Nucleus accumbens (tissue), 56 donors: ENCODE results near the gene TNS3.
"Not testable (repeated sequence)": the region's sequence is repeated elsewhere in the genome, so short reads cannot be mapped to it uniquely, and the experiment has no call there.

Experiments used
- DNase-seq, 56 donors: peaks; one replicate each; lab custom pipeline; 2025; lab: John Stamatoyannopoulos, UW

The TNS3 gene

DNA sequence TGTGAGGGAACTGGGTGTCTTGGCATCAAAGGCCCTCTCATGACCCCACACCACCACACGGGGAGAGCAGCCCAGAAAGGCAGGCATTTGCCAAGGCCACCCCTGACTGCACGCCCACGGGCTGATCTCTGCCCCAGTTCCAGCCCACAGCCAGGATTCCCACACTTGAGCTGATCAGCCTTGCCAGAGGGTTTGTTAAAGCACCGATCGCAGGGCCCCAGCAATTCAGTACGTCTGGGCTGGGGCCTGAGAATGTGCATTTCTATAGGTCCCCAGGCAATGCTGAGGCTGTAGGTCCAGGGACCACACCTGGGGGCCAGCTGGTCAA is 103.9 kb downstream of the TNS3 start:
- peak in 5 of 56 donors; percentile 10 to 44 (median 27) for DNase-seq

DNA sequence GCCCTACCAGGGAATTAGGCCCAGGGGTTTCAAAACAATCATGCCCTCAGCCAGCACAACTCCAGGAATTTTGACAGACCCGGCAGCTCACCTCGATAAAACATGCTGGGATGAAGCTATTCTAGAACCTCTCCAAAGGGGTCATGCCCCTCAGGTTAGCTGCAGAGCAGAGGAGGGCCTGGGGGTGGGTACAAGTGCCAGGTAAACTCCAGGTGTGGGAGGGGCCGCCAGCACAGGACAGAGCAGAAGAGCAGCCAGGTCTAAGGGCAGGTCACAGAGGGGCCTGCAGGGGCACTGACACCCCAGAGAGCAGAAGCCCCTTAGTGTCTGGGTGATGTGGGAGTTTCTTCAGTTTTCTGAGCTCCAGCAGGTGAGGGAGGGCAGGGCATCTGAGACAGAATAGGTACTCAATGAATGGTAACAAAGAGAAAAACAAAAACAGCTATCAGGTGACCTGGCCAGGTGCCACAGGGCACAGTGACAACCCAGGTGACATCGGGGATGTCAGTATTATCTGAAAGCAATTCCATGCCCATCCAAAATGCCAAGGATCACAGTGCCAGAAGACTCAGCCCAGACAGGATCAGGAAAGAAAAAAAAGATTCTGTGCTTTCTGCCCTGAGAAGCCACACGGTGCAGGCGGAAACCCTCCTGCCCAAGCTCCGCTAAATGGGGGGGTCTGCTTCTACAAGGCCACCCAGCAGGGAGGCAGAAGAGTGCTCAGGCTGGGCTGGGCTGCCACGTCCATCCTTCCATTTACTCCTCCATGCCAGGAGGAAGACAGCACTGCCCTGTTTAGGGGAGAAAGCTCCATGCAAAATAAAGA is 104.5 kb downstream of the TNS3 start:
- DNase-seq, result no peak

DNA sequence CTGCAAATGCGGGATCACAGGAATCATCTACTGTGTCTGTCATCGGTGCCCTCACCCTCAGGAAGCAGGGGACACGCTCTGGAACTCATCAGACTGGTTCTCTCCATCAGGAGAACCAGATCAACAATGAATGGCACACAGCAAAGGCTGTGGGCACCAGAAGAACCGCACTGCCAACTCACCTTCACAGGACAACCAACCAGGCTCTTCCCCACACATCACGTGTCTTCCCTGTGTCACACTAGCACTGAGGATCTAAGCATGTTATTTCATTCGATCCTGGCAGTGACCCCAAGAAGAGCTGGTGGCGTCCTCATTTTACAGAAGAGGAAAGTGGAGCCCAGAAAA is 106.1 kb downstream of the TNS3 start:
- no peak for DNase-seq

DNA sequence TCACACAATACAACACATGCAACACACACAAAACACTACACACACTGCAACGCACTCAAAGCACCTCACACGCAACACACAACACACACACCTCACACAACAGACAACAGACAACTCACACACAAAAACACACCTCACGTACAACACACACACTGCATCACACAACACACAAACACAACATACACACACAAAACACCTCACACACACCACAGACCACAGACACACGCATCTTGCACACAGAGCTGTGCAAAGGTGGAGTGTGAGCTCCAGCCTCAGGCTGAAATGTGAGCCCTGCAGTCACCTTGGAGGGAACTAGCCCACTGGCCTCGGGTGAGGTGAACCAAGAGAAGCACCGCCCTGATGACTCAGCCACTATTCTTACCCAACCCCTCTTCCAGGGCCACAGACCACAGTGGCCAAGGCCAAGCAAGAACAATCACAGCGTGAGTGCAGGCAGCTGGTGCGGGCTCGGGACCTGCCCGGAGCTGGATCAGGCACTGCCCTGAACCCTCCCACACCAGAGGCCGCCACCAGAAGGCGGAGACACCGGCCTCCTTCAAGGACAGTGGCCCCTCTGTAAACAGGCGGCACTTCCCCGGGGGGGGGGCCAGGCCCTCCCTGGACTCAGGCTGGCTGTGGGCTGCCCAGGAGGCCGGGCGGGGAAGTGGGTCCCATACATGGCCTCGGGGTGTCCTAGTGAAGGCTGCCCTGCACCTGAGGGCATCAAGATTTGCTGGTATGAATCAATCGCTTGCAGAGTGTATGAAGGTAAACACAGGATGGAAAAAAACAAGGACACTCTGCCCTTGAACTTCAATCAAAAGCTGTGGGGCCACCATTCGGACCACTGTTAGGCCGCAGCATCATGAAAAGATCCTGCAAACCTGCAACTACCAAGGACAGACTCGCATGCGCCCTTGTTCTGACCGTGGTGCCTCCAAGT is 106.7 kb downstream of the TNS3 start:
- DNase-seq, result peak in 13 of 56 donors; percentile 10 to 49 (median 30)

DNA sequence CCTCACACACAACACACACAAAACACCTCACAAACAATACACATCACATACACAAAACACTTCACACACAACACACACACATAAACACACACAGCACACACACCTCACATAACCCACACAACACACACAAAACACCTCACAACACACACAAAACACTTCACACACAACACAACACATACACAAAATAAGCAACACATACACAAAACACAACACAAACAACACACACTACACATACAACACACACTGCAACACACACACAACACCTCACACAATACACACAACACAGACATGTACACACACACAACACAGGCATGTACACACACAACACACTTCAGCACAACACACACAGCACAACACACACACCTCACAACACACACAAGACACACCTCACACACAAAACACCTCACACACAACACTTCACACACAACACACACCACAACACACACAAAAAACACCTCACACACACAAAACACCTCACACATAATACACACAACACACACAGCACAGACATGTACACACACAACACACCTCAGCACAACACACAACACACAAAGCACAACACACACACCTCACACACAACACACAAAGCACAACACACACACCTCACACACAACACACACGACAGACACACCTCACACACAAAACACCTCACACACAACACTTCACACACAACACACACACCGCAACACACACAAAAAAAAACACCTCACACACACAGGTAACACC is 107.5 kb downstream of the TNS3 start:
- no peak for DNase-seq

DNA sequence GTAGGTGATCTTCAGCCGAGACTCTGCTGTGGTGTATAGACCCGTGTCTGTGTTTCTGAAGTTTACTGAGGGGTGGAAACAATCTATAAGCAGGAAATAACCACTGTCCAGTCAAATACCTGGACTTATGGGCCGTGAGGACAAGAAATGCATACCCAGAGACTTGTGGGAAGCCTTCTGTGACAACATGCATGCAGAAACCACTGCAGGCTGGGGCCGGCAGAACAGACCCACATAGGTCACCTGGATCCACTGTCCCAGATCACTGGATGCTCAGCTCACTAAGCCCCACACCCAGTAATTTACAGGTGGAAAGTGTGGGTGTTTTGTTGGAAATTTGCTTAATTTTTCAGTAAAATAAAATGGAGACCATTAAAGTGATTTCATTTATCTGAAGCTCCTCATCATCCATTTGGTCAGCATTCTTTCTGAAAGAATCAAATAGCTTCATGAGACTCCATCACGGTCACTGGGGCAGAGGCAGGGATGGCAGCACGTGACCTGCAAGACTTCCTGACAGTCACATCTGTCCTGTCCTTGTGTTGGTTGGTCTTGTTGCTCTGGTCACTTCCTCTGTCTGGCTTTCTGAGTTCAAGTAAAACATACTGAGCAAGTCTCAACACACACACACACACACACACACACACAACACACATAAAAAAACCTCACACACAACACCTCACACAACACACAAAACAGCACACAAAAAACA is 108.3 kb downstream of the TNS3 start:
- DNase-seq, result no peak

DNA sequence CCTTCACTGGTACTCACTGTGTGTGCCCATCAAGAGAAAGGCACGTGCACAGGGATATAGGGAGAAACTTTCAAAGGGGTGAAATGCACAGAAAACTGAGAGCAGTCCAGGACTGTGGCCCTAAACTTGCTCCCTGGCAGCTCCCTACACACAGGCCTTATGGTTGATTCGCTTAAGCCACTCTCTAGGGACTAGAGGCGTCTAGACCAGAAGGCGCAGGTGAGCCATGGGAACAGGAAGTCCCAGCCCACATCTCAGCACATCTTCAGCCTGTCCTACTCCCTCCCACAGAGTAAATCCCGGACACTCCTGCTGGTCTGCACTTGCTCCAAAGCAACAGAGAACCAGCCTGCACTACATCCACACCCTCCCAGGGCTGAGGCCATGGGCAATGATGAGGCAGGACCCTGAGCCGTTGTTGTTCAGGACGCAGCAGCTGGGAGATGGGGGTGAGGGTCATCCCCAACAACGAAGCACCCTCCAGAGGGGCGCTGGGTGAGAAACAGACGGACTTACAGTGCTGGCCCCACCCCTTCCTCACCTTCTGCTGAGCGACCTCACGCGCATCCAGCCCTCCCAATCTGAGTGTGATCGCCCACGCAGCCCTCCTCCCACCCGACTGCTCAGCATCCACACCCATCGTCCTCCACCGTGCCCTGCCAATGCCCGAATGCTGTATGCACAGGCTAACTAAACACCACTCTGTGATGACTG is 109.3 kb downstream of the TNS3 start:
- DNase-seq, result no peak

DNA sequence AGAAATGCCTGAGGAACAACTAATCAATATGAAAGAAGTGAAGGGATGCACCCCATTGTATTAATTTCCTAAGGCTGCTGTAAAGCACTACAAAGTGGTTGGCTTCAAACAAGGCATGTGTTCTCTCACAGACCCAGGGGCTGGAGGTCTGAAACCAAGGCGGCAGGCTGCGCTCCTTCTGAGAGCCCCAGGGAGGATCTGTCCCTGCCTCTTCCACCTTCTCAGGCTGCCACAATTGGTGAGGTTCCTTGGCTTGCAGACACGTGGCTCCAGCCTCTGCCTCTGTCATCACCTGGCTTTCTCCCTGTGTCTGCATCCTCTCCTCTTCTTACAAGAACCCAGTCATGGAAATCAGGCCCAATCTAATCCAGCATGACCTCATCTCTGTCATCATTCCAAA is 110.1 kb downstream of the TNS3 start:
- no peak for DNase-seq

DNA sequence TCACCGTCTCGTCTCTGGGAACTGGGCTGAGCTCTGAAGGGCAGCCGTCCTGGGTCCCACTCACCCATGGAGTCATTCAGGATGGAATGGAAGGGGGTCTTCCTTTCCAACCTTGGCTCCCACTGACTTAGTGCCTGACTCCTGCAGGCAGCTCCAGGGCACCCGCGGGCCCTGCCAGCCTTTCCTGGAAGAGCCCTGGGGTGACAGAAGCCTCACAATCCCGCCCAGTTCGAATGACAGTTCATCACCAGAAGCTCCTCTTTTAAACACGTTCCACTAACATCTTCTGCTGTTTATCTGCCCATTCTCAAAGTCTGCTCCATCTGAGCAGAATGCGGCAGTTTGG is 110.6 kb downstream of the TNS3 start:
- DNase-seq, result no peak

DNA sequence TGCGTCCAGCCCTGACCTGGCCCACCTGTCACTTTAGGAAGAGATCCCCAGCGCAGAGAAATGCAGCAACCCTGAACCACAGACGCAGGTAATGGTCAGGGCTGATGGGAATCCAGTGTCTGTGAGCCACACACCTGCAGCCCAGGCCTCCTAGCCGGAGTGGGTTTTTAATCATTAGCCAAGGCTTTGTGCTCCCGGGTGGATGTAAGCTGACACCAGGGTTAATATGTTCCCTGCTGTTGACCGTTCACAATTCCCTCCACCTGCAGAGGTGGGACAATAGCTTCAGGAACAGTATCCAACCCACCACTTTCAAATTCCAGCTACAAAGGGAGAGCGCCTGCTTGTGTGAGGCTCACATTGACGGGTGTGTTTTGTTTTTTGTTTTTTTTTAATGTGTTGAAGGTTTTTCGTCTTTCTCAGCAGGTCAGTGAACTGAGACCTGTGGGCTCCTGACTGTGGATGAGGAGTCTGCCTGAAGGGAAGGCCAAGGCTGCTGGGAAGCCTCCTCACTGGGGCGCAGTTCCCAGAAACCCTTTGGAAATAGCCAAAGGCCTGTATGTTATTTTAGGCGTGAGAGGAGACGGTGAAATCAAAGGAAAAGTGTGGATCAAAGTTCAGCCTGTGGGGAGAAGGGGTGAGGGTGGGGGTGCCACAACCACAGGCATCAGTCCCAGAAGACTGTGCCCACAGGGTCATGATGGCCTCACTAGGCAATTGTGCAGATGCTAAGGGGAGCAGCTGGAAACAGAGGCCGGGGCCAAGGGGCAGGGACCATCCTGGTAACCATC is 111.1 kb downstream of the TNS3 start:
- DNase-seq, result no peak

DNA sequence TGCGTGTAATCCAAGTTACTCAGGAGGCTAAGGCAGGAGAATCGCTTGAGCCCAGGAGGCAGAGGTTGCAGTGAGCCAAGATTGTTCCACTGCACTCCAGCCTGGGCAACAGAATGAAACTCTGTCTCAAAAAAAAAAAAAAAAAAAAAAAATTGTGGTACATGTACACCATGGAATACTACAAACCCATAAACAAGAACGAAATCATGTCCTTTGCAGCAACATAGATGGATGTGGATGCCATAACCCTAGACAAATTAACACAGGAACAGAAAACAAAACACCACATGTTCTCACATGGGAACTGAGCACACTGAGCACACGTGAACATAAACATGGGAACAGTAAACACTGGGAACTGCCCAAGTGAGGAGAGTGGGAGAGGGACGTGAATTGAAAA is 112.1 kb downstream of the TNS3 start:
- DNase-seq, result not testable (repeated sequence)

DNA sequence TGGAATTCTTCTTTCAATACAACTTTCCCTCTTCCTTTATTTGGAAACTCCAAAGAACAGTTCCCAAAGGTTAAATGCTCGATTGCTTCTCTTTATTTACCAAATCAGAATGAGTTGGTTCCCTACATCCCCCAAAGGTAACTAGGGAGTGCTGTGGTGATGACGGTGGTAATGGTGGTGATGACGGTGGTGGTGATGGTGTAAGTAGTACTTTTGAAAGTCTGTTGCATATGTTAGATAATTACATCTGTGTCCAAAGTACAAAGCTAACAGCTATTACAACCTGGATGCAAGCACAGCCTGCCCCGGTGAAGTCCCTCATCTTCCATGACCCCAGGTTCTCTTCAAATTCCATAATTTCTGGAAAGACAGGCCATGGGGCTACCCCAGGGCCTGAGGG is 115.1 kb downstream of the TNS3 start:
- no peak for DNase-seq

DNA sequence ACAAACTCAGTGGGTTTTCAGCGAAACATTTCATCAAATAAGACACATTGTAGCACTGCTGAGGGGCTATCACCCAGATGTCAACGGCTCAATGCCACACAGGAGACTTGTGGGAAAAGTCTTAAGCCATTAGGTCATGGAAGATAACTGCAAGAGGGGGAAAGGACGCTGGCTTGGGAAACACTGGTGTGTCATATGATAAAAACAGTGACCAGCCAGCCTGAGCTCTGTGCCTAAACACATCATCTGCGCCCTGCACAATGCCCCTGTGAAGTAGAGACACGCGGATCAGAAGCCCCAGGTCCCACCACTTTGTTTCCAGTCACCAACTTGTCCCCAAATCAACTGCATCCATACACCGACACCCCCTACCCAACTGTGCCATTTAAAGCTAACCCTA is 116.7 kb downstream of the TNS3 start:
- no peak for DNase-seq

DNA sequence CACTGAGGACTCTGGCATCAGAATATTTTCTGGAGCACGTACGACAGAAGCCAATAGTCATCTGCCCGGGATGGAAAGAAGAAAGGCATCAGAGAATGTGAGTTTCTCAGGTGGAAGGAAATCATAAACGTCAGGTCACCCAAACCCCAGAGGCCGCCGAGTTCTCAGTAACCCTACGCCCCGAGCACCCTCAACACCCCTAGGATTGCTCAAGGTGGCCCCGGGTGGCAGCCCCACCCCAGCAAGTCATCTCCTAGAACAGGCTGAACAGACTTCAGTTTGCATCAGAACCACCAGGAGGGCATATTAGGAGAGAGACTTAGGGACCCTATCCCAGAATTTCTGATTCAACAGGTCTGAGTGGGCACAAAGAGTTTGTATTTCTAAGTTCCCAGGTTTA is 117.6 kb downstream of the TNS3 start:
- no peak for DNase-seq

DNA sequence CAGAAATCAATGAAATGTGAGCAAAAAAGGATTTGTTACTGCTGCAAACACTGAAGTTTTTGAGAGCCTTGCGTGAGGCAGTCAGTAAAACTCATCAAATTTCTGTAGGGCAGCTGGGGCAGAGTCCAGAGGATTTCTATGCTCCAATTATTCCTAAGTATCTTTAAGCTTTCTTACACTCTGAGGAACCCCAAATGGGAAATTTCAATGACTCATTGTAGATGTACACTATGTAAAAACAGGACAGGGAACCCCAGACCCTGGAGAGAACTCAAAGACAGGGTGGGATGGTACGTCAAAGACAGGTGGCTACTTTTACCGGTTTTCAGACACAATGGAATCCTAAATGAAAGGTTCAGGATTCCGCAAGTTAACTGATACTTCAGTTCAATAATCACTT is 120.2 kb downstream of the TNS3 start:
- DNase-seq, result no peak

DNA sequence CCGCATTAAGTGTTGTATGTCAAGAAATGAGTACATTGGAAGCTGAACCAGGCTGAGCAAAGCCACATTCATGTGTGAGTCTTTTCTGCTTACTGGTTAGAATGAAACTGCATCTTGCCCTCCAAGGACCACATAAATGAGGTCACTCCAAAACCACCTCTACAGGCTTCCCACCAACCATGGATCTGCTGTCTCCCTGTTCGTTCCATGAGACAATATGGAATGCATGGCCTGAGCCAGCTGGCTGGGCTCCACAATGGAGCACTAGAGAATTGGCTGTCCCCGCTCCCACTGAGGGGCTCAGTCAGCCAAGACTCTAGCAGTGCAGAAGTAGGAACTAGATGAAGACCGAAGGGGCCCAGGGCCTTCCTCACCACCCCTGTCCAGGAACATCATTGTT is 120.8 kb downstream of the TNS3 start:
- peak in 4 of 56 donors; percentile 26 to 33 (median 28) for DNase-seq

DNA sequence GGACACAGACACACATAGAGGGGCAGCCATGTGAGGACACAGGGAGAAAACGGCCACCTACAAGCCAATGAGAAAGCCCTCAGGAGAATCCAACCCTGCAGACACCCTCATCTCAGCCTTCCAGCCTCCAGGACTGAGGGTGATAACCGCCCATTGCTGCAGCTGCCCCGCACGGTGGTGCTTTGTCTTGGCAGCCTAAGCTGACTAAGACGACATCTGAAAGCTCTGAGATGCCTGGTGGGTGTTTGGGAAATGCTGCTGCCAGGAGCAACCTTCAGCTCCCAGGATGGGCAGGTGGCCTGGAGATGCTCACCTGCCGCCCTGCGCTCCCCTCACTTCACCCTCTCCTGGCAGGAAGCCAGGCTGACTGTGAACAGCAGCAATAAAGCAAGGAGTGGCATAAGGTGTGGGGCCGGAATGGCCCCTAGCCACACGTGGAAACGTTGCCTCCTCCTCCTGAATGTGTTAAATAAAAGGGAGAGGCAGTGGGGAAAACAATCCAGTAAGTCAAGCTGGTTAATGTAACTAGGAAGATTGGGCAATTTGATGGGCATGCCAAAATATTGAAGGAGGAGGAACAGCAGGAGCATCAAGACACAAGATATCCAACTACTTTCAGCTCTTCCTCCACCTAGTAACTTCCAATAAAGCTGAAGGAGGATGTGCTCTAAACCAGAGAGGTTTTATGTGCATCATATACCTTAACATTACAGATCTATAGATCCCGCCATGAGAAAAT is 121.5 kb downstream of the TNS3 start:
- no peak for DNase-seq

DNA sequence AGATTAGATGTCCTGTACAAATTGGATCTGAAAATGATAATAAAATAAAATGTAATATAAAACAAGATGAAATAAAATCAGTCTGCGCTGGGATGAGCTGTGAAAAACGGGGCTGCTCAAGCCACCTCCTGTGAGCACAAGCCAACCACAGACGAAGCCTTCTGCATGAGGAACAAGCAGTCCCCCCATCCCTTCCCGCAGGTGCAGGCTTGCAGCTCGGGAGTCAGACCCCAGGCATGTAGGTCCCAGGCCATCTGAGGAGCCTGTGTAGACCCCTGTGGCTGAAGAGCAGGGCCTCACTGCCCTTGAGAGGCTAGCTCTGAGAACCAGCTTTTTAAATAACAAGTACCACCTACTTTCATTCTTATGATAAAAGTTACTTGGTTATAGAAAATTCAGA is 123.4 kb downstream of the TNS3 start:
- DNase-seq, result no peak
